NCI-H2107 (cell line): ENCODE results near the gene RPL7A.
"Not testable (repeated sequence)": the region's sequence is repeated elsewhere in the genome, so short reads cannot be mapped to it uniquely, and the experiment has no call there.

Experiments
- DNase-seq: peaks from one replicate; lab custom pipeline; 2025; lab: John Stamatoyannopoulos, UW

The RPL7A gene

GRCh38 chr9:133389562-133389961, 41.5 kb downstream of the RPL7A start:
- DNase-seq, result no peak

GRCh38 chr9:133390713-133391112, 42.7 kb downstream of the RPL7A start:
- DNase-seq, result no peak

DNA sequence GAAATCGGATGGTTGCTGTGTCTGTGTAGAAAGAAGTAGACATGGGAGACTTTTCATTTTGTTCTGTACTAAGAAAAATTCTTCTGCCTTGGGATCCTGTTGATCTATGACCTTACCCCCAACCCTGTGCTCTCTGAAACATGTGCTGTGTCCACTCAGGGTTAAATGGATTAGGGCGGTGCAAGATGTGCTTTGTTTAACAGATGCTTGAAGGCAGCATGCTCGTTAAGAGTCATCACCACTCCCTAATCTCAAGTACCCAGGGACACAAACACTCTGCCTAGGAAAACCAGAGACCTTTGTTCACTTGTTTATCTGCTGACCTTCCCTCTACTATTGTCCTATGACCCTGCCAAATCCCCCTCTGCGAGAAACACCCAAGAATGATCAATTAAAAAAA, 43.4 kb downstream of the RPL7A start:
- not testable (repeated sequence) for DNase-seq

DNA sequence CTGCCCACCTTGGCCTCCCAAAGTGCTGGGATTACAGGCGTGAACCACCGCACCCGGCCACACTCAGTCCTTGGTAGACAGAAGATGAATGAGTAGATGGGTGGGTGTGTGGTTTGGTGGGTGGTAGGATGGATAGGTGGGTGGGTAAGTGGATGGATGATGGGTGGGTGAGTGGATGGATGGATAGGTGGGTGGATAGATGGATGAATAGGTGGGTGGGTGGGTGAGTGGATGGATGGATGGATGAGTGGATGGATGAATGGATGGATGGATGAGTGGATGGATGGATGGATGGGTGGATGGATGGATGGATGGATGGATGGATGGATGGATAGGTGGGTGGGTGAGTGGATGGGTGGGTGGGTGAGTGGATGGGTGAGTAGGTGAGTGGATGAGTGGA, 44.3 kb downstream of the RPL7A start:
- DNase-seq, result not testable (repeated sequence)

DNA sequence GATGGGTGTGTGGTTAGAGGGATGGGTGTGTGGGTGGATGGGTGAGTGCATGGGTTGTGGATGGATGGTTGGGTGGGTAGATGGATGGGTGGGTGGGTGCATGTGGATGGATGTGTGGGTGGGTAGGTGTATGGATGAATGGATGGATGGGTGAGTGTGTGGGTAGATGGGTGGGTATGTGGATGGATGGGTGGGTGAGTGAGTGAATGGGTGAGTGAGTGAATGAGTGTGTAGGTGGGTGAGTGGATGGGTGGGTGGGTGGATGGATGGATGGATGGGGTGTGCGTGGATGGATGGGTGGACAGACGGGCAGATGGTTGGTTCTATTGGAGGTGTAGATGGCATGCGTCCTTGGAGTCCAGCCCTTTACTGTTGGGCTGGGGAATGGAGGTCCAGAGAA, 45.4 kb downstream of the RPL7A start:
- no peak for DNase-seq

DNA sequence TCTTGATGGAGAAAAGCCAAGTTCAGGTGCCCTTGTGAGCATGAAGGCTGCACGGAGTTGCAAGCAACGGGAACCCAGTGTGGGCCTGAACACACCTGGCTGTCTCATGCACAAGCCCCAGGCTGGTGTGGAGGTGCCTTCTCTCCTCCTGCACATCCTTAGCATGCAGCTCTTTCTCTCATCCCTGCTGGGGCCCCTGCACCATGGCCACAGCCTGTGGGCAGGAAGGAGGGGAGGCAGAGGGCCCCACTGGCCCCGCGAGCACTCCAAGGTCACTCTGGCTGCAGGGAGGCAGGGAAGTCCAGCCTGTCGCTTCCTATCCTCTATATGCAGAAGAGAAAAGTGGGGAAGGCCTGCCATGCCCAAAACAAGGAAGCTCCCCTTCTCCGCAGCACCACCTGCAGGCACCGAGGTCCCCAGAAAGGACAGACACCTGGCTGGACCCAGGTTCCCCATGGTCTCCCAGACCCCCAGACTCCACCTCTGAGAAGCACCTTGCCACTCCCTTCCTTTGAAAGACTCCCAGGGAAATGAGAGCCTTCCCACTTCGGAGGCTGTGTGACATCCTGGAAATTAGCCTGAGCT, 46.8 kb downstream of the RPL7A start:
- no peak for DNase-seq

DNA sequence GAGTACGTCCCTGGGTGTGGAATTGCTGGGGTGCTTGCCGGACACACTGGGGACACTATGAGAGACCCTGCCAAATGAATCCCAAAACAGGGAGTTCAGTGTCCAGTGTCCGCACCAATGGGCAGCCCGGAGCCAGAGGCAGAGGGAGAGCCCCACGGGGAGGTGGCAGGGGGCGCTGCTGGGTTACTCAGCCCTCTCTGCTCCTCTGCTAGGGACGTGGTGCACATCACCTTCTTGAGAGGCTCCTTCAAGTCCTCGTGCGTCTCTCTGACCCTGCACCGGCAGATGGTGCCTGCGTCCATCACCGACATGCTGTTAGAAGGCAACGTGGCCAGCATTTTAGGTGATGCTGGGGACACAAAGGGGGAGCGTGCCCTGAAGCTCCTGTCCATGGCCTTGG, 48.9 kb downstream of the RPL7A start:
- DNase-seq, result no peak

DNA sequence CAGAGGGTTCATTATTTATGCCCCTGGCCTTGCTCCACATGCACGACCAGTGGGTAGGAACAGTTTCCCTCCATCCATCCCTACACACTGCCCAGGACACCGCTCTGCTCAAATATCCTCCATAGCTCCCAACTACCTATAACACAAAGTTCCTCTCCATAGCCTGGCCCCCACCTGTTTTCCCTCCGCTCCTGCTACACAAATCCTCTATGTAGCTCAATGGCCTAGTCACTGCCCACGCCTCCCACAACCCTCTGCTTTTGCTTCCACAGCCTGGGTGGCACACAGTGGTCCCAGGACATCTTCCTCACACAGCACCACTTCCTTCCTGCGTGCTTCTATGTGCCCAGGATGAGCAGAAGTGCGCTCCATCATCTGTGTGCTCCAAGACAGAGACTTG, 49.4 kb downstream of the RPL7A start:
- DNase-seq, result no peak

- DNase-seq, result no peak
Measured at GRCh38 chr9:133397895-133398294, 49.9 kb downstream of the RPL7A start.

DNA sequence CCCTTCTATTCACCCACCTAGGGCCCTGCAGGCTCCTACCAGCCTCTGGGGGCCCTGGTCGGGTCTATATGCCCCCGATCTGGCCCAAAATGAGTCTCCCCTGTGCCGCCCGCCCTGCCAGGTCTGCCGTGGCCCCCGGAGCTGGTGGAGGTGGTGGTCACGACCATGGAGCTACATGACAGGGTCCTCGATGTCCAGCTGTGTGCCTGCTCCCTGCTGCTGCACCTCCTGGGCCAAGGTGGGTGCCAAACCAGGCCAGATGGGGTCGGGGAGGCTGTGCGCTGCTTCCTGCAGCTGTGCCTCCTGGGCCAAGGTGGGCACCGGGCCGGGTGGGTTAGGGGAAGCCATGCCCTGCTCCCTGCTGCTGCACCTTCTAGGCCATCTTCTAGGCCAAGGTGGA, 52.3 kb downstream of the RPL7A start:
- DNase-seq, result no peak
